Stimulated activated CD4-positive, alpha-beta T cell treated with anti-CD3 and anti-CD28 coated beads, TNF-alpha, amount 100 ng/mL, for 1 hour (primary cell): Measurements from ENCODE around the gene PRMT1.
"Not testable (repeated sequence)": the region's sequence is repeated elsewhere in the genome, so short reads cannot be mapped to it uniquely, and the experiment has no call there.

Source experiments
- DNase-seq, 3 donors: peaks; one replicate each; pipeline ENCODE4 v3.0.0-alpha.2; 2020; ENCODE audit warnings: low read depth in 3 of 3, low spot score in 1 of 3

PRMT1 gene

GRCh38 chr19:49677231-49677900, at the start of gene PRMT1:
PRMT1 (plus strand) TSS chr19:49677271; CDS start chr19:49677281, 10 bp downstream.
- DNase-seq = peak in 1 of 3 donors; percentile 43

GRCh38 chr19:49629659-49630058, 47.4 kb upstream of the PRMT1 start:
- DNase-seq = no peak

GRCh38 chr19:49631014-49631588, 46.0 kb upstream of the PRMT1 start:
- no peak for DNase-seq

- DNase-seq = no peak
Observed at GRCh38 chr19:49631610-49632192, 45.4 kb upstream of the PRMT1 start.

GRCh38 chr19:49632576-49632975, 44.5 kb upstream of the PRMT1 start:
- DNase-seq = no peak

GRCh38 chr19:49633273-49633672, 43.8 kb upstream of the PRMT1 start:
- not testable (repeated sequence) for DNase-seq

- no peak for DNase-seq
Observed at GRCh38 chr19:49635530-49636232, 41.4 kb upstream of the PRMT1 start.

- no peak for DNase-seq
Observed at GRCh38 chr19:49636233-49636932, 40.7 kb upstream of the PRMT1 start.

- DNase-seq = no peak
Observed at GRCh38 chr19:49637821-49638738, 39.0 kb upstream of the PRMT1 start.

- DNase-seq = no peak
Observed at GRCh38 chr19:49639401-49640112, 37.5 kb upstream of the PRMT1 start.

GRCh38 chr19:49640113-49640898, 36.8 kb upstream of the PRMT1 start, which contains the start of gene RRAS:
RRAS (minus strand) TSS chr19:49640143; CDS start chr19:49640098, 45 bp downstream.
- DNase-seq = peak; percentile 98 to 99 (median 99)

GRCh38 chr19:49641688-49642491, 35.2 kb upstream of the PRMT1 start, which contains the start of gene SCAF1:
SCAF1 (plus strand) TSS chr19:49642209; CDS start chr19:49645027, 2,818 bp downstream.
- peak; percentile 96 to 99 (median 99) for DNase-seq

- no peak for DNase-seq
Observed at GRCh38 chr19:49642492-49643035, 34.5 kb upstream of the PRMT1 start.

- no peak for DNase-seq
Observed at GRCh38 chr19:49643466-49643865, 33.6 kb upstream of the PRMT1 start.

GRCh38 chr19:49645592-49645991, 31.5 kb upstream of the PRMT1 start:
- DNase-seq = no peak

- no peak for DNase-seq
Observed at GRCh38 chr19:49645995-49646394, 31.1 kb upstream of the PRMT1 start.

- no peak for DNase-seq
Observed at GRCh38 chr19:49646586-49646985, 30.5 kb upstream of the PRMT1 start.
